GM18517 (cell line): ENCODE data around the gene PSORS1C1.
"Not testable (repeated sequence)": the region's sequence is repeated elsewhere in the genome, so short reads cannot be mapped to it uniquely, and the experiment has no call there.

ENCODE experiments used
- ATAC-seq: cut with Tn5 transposase; IDR thresholded peaks from one replicate; pipeline ENCODE4 v1.9.1; 2021; ENCODE audit warnings: mild to moderate bottlenecking, moderate library complexity; ENCODE audit not compliant: unreplicated experiment

Gene PSORS1C1, protein sequence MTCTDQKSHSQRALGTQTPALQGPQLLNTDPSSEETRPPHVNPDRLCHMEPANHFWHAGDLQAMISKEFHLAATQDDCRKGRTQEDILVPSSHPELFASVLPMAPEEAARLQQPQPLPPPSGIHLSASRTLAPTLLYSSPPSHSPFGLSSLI

DNA sequence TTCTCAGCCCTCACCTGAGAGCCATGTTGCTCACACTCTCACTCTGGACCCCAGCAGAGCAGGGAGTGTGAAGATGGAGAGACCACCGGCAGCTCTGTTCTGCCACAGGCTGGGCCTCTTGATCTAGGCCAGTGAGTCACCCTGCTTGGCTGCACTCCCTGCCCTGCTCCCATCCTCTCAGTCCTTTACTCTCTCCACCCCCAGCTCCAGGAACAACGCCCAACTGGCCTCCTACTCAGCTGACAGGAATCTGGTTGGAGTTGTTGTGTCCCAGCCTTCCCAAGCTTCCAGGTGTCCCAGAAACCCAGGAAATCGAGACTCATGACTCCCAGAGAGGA lies at the start of gene PSORS1C1:
Gene PSORS1C1, plus strand, starts transcription at position 260 of the 338 bp plus-strand sequence. CDS start 14,833 bp downstream, outside the sequence.
- no peak for ATAC-seq

DNA sequence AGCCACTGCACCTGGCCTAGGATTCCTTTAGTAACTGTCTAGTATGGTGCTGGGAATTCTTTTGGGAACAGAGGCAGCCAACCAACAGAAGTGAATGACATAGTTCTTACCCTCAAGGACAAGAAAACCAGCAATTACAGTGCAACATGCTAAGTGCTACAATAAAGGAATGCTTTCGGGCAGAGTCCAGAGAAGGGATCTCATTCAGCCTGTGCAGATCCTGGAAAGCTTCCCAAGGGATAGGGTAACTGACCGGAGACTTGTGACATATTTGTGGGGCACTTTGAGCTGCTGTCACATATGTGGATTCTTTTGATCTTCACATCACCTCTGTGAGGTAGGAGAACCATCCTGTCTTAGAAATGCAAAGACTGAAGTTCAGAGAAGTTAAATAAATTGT lies 49.0 kb upstream of the PSORS1C1 start:
- ATAC-seq: no peak

DNA sequence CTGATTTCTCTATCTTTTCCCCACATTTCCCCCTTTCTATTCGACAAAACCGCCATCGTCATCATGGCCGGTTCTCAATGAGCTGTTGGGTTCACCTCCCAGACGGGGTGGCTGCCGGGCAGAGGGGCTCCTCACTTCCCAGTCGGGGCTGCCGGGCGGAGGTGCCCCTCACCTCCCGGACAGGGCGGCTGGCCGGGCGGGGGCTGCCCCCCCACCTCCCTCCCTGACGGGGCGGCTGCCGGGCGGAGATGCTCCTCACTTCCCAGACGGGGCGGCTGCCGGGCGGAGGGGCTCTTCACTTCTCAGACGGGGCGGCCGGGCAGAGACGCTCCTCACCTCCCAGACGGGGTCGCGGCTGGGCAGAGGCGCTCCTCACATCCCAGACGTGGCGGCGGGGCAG lies 47.6 kb upstream of the PSORS1C1 start:
- ATAC-seq: not testable (repeated sequence)

DNA sequence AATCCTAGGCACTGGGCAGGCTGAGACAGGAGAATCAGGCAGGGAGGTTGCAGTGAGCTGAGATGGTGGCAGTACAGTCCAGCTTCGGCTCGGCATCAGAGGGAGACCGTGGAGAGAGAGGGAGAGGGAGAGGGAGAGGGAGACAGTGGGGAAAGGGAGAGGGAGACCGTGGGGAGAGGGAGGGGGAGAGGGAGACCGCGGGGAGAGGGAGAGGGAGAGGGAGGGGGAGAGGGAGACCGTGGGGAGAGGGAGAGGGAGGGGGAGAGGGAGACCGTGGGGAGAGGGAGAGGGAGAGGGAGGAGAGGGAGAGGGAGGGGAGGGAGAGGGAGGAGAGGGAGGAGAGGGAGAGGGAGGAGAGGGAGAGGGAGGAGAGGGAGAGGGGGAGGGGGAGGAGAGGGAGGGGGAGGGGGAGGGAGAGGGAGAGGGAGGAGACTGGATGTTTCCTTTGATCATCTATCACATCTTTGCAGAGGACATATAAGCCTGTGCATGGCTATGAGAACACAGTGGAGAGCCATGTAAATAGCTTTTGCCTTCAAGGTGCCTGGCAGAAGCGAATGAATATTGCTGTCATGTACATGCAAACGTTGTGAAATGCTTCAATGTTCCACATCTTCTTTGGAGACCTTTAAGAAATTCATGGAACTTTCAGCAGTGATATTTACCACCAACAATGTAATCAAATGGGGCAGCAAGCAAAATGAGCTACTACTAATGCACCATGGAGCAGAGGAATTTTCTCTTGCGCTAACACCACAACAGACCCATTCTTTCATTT lies 46.5 kb upstream of the PSORS1C1 start:
- ATAC-seq: not testable (repeated sequence)

- ATAC-seq: no peak
Observed at GRCh38 chr6:31068669-31069340, 45.8 kb upstream of the PSORS1C1 start.

- ATAC-seq: no peak
Observed at GRCh38 chr6:31070711-31071197, 43.8 kb upstream of the PSORS1C1 start.

DNA sequence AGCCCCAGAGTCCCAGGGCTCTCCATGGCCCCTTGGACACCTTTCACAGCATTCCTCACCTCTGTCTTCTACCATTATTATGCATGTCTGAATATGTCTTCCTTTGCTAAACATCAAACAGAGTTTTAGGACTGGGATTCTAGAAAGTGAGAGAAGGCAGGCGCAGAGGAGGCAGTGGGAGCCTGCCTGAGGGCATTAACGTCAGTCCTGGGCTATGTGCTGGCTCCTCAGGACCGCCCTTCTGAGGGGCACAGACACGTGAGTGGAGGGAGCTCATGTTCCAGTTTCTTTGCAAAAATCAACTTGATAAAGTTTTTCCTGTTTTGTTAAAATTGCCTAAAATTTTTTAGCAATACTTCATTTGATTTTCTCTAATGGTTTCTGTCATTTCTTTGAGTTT lies 40.2 kb upstream of the PSORS1C1 start:
- ATAC-seq: no peak

GRCh38 chr6:31075528-31075927 lies 39.1 kb upstream of the PSORS1C1 start:
- no peak for ATAC-seq

GRCh38 chr6:31076611-31077010 lies 38.0 kb upstream of the PSORS1C1 start:
- ATAC-seq: no peak

DNA sequence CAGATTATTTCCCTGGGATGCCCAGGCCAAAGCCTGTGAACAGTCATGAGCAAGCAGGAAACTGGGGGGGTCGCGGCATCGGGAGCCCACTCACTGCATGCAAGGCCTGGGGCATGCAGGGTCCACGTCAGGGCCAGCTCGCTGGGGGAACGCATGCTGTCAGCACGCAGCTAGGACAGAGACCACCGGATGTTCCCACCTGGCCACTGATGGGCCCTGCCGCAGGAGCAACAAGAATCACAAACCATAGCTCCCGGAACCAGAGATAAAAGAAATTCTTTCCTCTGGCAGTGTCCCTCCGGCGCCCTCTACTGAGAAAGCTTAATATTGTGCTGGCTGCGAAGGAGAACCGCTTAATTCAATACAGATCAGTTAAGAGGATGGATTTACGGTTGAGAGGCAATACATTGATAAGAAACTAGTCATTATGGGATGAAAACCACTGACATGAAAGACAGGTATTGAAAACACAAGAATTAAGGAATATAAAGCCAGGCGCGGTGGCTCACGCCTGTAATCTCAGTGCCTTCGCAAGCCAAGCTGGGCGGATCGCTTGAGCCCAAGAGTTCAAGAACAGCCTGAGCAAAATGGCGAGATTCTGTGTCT lies 34.8 kb upstream of the PSORS1C1 start:
- no peak for ATAC-seq

DNA sequence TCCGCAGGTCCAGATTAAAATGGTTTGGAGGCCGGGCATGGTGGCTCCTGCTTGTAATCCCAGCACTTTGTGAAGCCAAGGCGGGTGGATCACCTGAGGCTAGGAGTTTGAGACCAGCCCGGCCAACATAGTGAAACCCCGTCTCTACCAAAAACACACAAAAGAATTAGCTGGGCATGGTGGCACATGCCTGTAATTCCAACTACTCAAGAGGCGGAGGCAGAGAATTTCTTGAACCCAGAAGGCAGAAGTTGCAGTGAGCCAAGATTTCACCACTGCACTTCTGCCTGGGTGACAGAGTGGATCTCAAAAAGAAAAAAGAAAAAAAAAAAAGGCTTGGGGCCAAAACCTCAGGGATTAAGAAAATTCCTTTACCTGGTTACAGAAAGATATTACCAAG lies 32.7 kb upstream of the PSORS1C1 start:
- no peak for ATAC-seq

DNA sequence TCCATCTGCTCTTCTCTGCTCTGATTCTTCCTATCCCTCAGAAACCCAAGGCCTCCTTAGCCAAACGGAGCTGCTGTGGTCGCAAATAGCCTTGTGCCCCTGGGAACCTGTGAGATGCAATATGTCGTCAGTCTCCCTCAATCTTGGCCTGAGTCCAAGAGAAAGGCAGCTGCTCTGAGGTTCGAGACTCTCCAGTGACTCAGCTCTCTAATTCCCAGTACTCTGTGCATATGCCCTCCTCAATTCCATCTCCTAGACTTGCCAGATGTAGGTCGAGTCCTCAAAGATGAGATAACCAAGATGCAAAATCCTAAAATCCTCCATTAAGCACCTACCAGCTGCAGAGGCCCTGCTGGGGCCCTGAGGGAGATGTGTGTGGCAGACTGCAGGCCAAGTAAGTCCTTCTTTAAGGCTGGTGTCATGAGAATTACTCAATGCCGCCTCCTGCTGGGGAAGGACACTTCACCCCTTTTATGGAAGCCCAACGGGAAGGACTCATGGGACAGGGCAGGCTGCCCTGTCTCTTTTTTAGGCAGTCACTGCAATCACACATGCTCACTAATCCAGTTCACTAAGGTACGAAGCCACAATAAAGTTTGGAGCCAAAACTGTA lies 30.8 kb upstream of the PSORS1C1 start:
- ATAC-seq: no peak

DNA sequence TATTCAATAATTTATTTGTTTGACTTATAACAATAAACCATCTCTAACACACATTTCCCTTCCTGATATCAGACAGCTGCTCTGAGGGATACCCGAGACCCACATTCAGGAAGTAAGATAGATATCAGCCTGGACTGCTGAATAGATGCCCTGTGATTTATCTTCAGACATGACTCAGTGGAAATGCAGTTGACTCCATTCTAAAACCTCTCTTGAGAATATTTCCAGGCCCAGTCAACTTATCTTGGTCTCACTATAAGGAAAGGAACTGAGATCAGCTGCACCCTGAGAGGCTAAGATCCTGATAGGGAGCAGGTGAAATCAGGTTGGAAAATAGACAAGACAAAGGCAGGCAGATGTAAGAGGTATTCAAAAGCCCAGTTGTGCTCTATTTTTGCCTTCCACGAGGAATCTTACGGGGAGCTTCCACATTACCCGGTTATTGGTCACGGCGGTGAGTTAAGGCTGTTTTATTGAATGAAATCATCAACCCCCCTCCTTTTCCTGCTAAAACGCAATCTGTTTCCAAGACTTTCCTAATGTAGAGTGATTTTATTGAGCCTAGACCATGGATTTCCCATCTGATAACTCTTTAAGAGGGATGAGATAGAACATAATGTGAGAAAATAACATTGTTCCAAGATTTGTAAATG lies 27.7 kb upstream of the PSORS1C1 start:
- ATAC-seq: no peak

- no peak for ATAC-seq
Observed at GRCh38 chr6:31087494-31088089, 27.0 kb upstream of the PSORS1C1 start.

GRCh38 chr6:31090275-31090972 lies 24.2 kb upstream of the PSORS1C1 start:
- no peak for ATAC-seq

DNA sequence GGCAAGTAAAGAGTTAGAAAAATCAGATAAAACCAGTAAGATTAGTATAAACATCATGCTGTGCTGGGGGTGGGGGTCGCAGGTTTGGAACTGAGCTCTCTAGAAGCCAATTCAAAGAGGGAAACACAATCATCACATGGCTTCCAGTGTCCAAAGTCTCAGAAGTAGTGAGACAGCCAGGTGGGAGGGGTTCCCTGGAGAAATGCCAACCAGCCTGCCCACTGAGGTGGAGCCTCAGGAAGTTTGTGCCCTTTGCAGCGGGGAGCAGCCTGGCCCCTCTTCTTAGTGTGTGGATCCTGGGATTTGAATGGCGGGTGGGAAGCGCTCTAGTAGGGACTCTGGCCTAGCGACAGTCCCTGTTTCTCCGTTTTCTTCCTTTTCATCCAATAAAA lies 23.6 kb upstream of the PSORS1C1 start:
- no peak for ATAC-seq

- no peak for ATAC-seq
Observed at GRCh38 chr6:31091680-31092079, 22.9 kb upstream of the PSORS1C1 start.

DNA sequence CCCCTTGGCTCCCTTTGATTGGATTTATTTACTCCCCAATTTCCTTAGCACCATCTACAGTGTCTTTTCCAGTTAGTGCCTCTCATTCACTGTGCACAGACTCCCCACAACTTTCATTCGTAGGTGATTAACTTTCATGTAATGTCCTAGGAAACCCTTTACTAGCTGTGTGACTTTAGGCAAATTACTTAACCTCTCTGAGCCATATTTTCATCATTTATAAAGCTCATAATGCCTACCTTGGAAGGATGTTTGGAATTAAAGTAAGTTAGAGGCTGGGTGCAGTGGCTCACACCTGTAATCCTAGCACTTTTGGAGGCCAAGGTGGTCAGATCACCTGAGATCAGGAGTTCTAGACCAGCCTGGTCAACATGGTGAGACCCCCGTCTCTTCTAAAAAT lies 22.4 kb upstream of the PSORS1C1 start:
- ATAC-seq: no peak

- no peak for ATAC-seq
Observed at GRCh38 chr6:31092769-31093505, 21.7 kb upstream of the PSORS1C1 start.
